Measurements from ENCODE around the gene NMS. TPM values are rescaled to one million over a fixed set of nuclear protein-coding genes. Genes with fewer than 3 reads are reported as not detected.

Gene NMS
- total and polyA plus RNA-seq, 10 of the 15 experiments (the other 5 are each of a cell fraction or from before 2014, with no cell fraction given): not detected

DNA sequence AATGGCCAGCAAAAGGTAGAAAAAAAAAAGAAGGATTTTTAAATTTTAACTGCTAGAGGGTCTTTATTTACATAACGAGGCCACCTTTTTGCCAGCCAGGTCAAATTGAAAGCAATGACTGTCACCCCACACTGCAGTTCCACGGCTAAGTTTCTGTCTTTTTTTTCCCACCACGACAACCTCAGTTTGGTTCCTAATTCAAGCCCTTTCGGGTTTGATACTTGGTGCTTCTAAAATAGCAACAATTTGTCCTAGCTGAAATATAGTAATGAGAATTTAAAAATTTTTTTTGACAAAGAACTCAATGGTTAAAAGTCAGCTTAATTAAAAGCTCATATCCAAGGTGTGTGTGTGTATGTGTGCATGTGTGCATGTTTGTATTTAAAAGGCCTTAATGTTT, 16.4 kb upstream of the NMS start (continued):
- TF ChIP-seq ZNF592 (IDR thresholded peaks at IDR 0.05) (no peak), STAT1 (conservative IDR thresholded peaks at IDR 0.05) (no peak), KAT2A (conservative IDR thresholded peaks at IDR 0.05; ENCODE audit: control insufficient read depth, low read depth, low read length) (no peak), MEF2A (IDR thresholded peaks at IDR 0.05; ENCODE audit: insufficient read depth, low read depth, low read length) (peak; percentile 90), HDAC2 (IDR thresholded peaks at IDR 0.05) (no peak), IRF4 (IDR thresholded peaks at IDR 0.05; ENCODE audit: low read depth, low read length) (0 out of 2 replicates have a peak, but pooled peaks have one; percentile 53), ESRRA (IDR thresholded peaks at IDR 0.05; ENCODE audit: low read length) (no peak), HDGF (IDR thresholded peaks at IDR 0.05) (no peak), TCF7 (IDR thresholded peaks at IDR 0.05; ENCODE audit: borderline replicate concordance) (no peak), PAX8 (IDR thresholded peaks at IDR 0.05) (no peak), FOXK2 (IDR thresholded peaks at IDR 0.05) (no peak), ZBTB40 (IDR thresholded peaks at IDR 0.05; ENCODE audit: borderline replicate concordance) (no peak), NFYA (IDR thresholded peaks at IDR 0.05; ENCODE audit: borderline replicate concordance, low read depth, low read length) (no peak), SMARCA5 (IDR thresholded peaks at IDR 0.05) (no peak), SUZ12 (IDR thresholded peaks at IDR 0.05; ENCODE audit: unreplicated experiment) (no peak), RBBP5 (conservative IDR thresholded peaks at IDR 0.05) (no peak), WRNIP1 (IDR thresholded peaks at IDR 0.05; ENCODE audit: borderline replicate concordance, low read depth, low read length) (no peak), USF2 (IDR thresholded peaks at IDR 0.05; ENCODE audit: borderline replicate concordance, low read depth, low read length) (no peak), GABPA (IDR thresholded peaks at IDR 0.05; ENCODE audit: low read depth) (no peak), KLF5 (IDR thresholded peaks at IDR 0.05; ENCODE audit: partially characterized antibody) (no peak), MYC (IDR thresholded peaks at IDR 0.05; ENCODE audit: insufficient read depth, insufficient read length, insufficient replicate concordance, low read length, severe bottlenecking) (no peak), NRF1 (conservative IDR thresholded peaks at IDR 0.05; ENCODE audit: low read depth, low read length) (no peak), BCL11A (IDR thresholded peaks at IDR 0.05; ENCODE audit: low read depth, low read length) (0 out of 2 replicates have a peak, but pooled peaks have one; percentile 16)
- TF ChIP-seq, protein P1, sequence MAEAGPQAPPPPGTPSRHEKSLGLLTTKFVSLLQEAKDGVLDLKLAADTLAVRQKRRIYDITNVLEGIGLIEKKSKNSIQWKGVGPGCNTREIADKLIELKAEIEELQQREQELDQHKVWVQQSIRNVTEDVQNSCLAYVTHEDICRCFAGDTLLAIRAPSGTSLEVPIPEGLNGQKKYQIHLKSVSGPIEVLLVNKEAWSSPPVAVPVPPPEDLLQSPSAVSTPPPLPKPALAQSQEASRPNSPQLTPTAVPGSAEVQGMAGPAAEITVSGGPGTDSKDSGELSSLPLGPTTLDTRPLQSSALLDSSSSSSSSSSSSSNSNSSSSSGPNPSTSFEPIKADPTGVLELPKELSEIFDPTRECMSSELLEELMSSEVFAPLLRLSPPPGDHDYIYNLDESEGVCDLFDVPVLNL (IDR thresholded peaks at IDR 0.05; ENCODE audit: low read depth, low read length): no peak
